C4-2B (cell line): ENCODE measurements around the gene MAZ.

Experiments used
- CTCF ChIP-seq: fragments of 450-650 bp; conservative IDR thresholded peaks from 2 replicates; pipeline ENCODE4 v1.5.1; 2017; ENCODE audit warnings: mild to moderate bottlenecking
- ZFX ChIP-seq: fragments of 450-650 bp; IDR thresholded peaks from 2 replicates; pipeline ENCODE4 v1.6.1; 2017

DNA sequence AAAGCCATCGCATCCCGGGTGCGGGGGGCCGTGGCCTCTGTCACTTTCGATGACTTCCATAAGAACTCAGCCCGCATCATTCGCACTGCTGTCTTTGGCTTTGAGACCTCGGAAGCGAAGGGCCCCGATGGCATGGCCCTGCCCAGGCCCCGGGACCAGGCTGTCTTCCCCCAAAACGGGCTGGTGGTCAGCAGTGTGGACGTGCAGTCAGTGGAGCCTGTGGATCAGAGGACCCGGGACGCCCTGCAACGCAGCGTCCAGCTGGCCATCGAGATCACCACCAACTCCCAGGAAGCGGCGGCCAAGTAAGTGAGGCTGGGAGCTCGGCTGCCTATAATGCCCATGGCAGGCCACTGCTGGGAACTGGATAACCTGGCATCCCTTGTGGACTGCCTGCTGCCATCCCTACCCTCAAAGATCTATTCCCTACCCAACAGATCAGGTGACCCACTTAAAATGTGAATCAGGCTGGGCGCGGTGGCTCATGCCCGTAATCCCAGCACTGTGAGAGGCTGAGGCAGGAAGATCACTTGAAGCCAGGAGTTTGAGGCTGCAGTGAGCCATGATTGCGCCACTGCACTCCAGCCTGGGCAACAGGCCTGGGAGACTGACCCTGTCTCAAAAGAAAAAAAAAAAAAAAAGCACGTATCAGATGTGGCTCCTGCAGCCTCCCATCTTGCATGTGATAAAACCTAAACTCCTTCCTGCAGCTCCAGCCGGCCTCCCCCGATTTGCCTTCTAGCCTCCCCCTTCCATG is 38.4 kb downstream of the MAZ start:
- TF ChIP-seq CTCF (no peak), ZFX (no peak)
